Stimulated activated CD4-positive, alpha-beta T cell treated with anti-CD3 and anti-CD28 coated beads, Interleukin-2, amount 100 ng/mL, for 48 hours (primary cell): ENCODE measurements around the gene ROBO2.

Experiments used
- DNase-seq, 2 donors: peaks; one replicate each; pipeline ENCODE4 v3.0.0-alpha.2; 2020

ROBO2 gene

GRCh38 chr3:77137559-77137958 lies 97.7 kb downstream of the ROBO2 start:
- no peak for DNase-seq

GRCh38 chr3:77139624-77140023 lies 99.7 kb downstream of the ROBO2 start:
- no peak for DNase-seq

- DNase-seq, result no peak
Measured at GRCh38 chr3:77141423-77141822, 101.5 kb downstream of the ROBO2 start.

- DNase-seq, result no peak
Measured at GRCh38 chr3:77142578-77142977, 102.7 kb downstream of the ROBO2 start.

GRCh38 chr3:77146004-77146403 lies 106.1 kb downstream of the ROBO2 start:
- no peak for DNase-seq

GRCh38 chr3:77147836-77148578 lies 108.1 kb downstream of the ROBO2 start:
- no peak for DNase-seq

GRCh38 chr3:77149382-77149781 lies 109.5 kb downstream of the ROBO2 start:
- no peak for DNase-seq

- no peak for DNase-seq
Measured at GRCh38 chr3:77150028-77150427, 110.1 kb downstream of the ROBO2 start.

GRCh38 chr3:77150759-77151158 lies 110.9 kb downstream of the ROBO2 start:
- DNase-seq, result no peak

- DNase-seq, result no peak
Measured at GRCh38 chr3:77158730-77159581, 119.1 kb downstream of the ROBO2 start.

- no peak for DNase-seq
Measured at GRCh38 chr3:77160931-77161497, 121.1 kb downstream of the ROBO2 start.

- no peak for DNase-seq
Measured at GRCh38 chr3:77169823-77170222, 129.9 kb downstream of the ROBO2 start.

GRCh38 chr3:77171026-77171425 lies 131.1 kb downstream of the ROBO2 start:
- DNase-seq, result no peak

- DNase-seq, result no peak
Measured at GRCh38 chr3:77179762-77180161, 139.9 kb downstream of the ROBO2 start.

GRCh38 chr3:77182341-77182740 lies 142.4 kb downstream of the ROBO2 start:
- no peak for DNase-seq

- no peak for DNase-seq
Measured at GRCh38 chr3:77186319-77186718, 146.4 kb downstream of the ROBO2 start.

GRCh38 chr3:77186728-77187127 lies 146.8 kb downstream of the ROBO2 start:
- no peak for DNase-seq

GRCh38 chr3:77188210-77188609 lies 148.3 kb downstream of the ROBO2 start:
- DNase-seq, result no peak

- DNase-seq, result no peak
Measured at GRCh38 chr3:77189258-77189657, 149.4 kb downstream of the ROBO2 start.

GRCh38 chr3:77189684-77190083 lies 149.8 kb downstream of the ROBO2 start:
- no peak for DNase-seq

- no peak for DNase-seq
Measured at GRCh38 chr3:77190374-77190773, 150.5 kb downstream of the ROBO2 start.

GRCh38 chr3:77191014-77191413 lies 151.1 kb downstream of the ROBO2 start:
- no peak for DNase-seq

- DNase-seq, result no peak
Measured at GRCh38 chr3:77191640-77192039, 151.7 kb downstream of the ROBO2 start.
